AG04450 (cell line): ENCODE results near the gene ZCCHC9. TPM values are rescaled to one million over a fixed set of nuclear protein-coding genes. Genes with fewer than 3 reads are reported as not detected.
"Not testable (repeated sequence)": the region's sequence is repeated elsewhere in the genome, so short reads cannot be mapped to it uniquely, and the experiment has no call there.

Experiments
- CTCF ChIA-PET: fragments of 300-600, 350-600 bp; formaldehyde crosslinking; extraction: SDS; loops from one replicate; lab custom pipeline; 2022; ENCODE audit warnings: antibody characterized with exemption, inconsistent platforms; lab: Charles Lee
- POLR2A ChIA-PET: fragments of 350-600 bp; formaldehyde crosslinking; extraction: SDS; loops from one replicate; lab custom pipeline; 2021; ENCODE audit warnings: antibody characterized with exemption, inconsistent platforms; lab: Yijun Ruan, JAX
- DNase-seq: peaks from one replicate; pipeline ENCODE4 v3.0.0-alpha.2; 2011; ENCODE audit warnings: low read depth, low spot score
- H3K27ac ChIP-seq: one replicate; pipeline ENCODE4 v1.5.1; 2012; ENCODE audit warnings: low read depth, low read length, control low read depth
- H3K27me3 ChIP-seq: one replicate; pipeline ENCODE4 v1.6.0; 2012; ENCODE audit warnings: low read length; ENCODE audit not compliant: control insufficient read depth, insufficient read depth
- H3K4me3 ChIP-seq: 2 replicates; pipeline ENCODE4 v1.5.1; 2011; ENCODE audit warnings: mild to moderate bottlenecking, low read depth, low read length, control low read depth
- H3K9me3 ChIP-seq: 2 replicates; pipeline ENCODE4 v1.5.1; 2012; ENCODE audit warnings: low read length; ENCODE audit not compliant: control insufficient read depth, insufficient read depth
- CTCF ChIP-seq: IDR thresholded peaks from 2 replicates; pipeline ENCODE4 v1.5.1; 2011; ENCODE audit warnings: low read depth, low read length, control low read depth, inconsistent platforms
- polyA plus RNA-seq: library from polyadenylated mRNA; depleted of rRNA; stranded (reverse); fragments of >200 nt; gene quantifications from 2 replicates; pipeline ENCODE4 v1.2.3, GENCODE V29; 2011

ZCCHC9 gene
- polyA plus RNA-seq, 1 experiment = 35.4 TPM

GRCh38 chr5:81269751-81270393 is 31.5 kb upstream of the ZCCHC9 start:
- CTCF ChIA-PET = interaction anchor here (0.7 to 1.4 kb wide), 3 partner anchors 30 to 956 kb away, joined by 3 to 6 read pairs (median 3); no protein-coding TSS in a partner anchor
- POLR2A ChIA-PET = no interaction called here

GRCh38 chr5:81270394-81271027 is 30.9 kb upstream of the ZCCHC9 start:
- H3K9me3 ChIP-seq, H3K27ac ChIP-seq, POLR2A ChIA-PET, H3K27me3 ChIP-seq, H3K4me3 ChIP-seq, DNase-seq: not testable (repeated sequence)
- CTCF ChIA-PET = interaction anchor here (1.3 to 3.1 kb wide), 4 partner anchors 28 to 955 kb away, joined by 3 to 22 read pairs (median 5); no protein-coding TSS in a partner anchor

More at GRCh38 chr5:81269751-81270393, 31.5 kb upstream of the ZCCHC9 start:
- Histone ChIP-seq H3K4me3 (no peak overlapping the region), H3K27ac (no peak overlapping the region), H3K27me3 (no peaks in the 10 kb centered on the region), H3K9me3 (peaks cover 4% of the 10 kb centered on the region; the same call in 1 of the 2 replicates)
- no peak for DNase-seq
- TF ChIP-seq CTCF = no peak

GRCh38 chr5:81283976-81284375 is 17.4 kb upstream of the ZCCHC9 start:
- CTCF ChIA-PET = interaction anchor here (0.9 to 2.1 kb wide), 3 partner anchors 14 to 19 kb away, joined by 3 to 6 read pairs (median 4); no protein-coding TSS in a partner anchor
- POLR2A ChIA-PET = no interaction called here
- TF ChIP-seq CTCF = no peak
- Histone ChIP-seq H3K4me3 (no peak overlapping the region), H3K27me3 (no peaks in the 10 kb centered on the region), H3K27ac (no peak overlapping the region), H3K9me3 (no peaks in the 10 kb centered on the region)
- DNase-seq = no peak

GRCh38 chr5:81286059-81286617 is 15.2 kb upstream of the ZCCHC9 start:
- H3K9me3 ChIP-seq = no peaks in the 10 kb centered on the region
- H3K27me3 ChIP-seq = no peaks in the 10 kb centered on the region
- no peak for TF ChIP-seq CTCF
- H3K4me3 ChIP-seq = no peak overlapping the region
- ChIA-PET CTCF (interaction anchor here (0.6 to 5.6 kb wide), 4 partner anchors 13 to 804 kb away, joined by 3 to 32 read pairs (median 4); no protein-coding TSS in a partner anchor), POLR2A (no interaction called here)
- H3K27ac ChIP-seq = no peak overlapping the region
- DNase-seq = no peak

GRCh38 chr5:81288021-81288433 is 13.4 kb upstream of the ZCCHC9 start:
- CTCF ChIA-PET = interaction anchor here (5.6 kb wide), 1 partner anchor 11 kb away, joined by 32 read pairs; no protein-coding TSS in a partner anchor
- no peak for TF ChIP-seq CTCF
- Histone ChIP-seq H3K27me3 (no peaks in the 10 kb centered on the region), H3K27ac (no peak overlapping the region), H3K9me3 (peaks cover 8% of the 10 kb centered on the region), H3K4me3 (no peak overlapping the region)
- no peak for DNase-seq
- POLR2A ChIA-PET = no interaction called here
